GM12865 (cell line): Measurements from ENCODE around the gene KRT36.

Source experiments
- DNase-seq: peaks from one replicate; pipeline ENCODE4 v3.0.0; 2010; ENCODE audit warnings: low read depth
- H3K4me3 ChIP-seq: 2 replicates; pipeline ENCODE4 v1.5.1; 2011; ENCODE audit warnings: mild to moderate bottlenecking, low read depth, low read length, control low read depth
- CTCF ChIP-seq: IDR thresholded peaks from 2 replicates; pipeline ENCODE4 v1.5.1; 2011; ENCODE audit warnings: low read length, control low read depth, low read depth, inconsistent platforms; ENCODE audit not compliant: insufficient read depth; ENCODE audit errors: missing control alignments

Gene KRT36

GRCh38 chr17:41444186-41444585 lies 45.5 kb downstream of the KRT36 start:
- no peak for TF ChIP-seq CTCF
- no peak overlapping the region for H3K4me3 ChIP-seq
- DNase-seq: no peak

GRCh38 chr17:41442739-41443138 lies 47.0 kb downstream of the KRT36 start:
- TF ChIP-seq CTCF: no peak
- H3K4me3 ChIP-seq: no peak overlapping the region
- DNase-seq: no peak

- DNase-seq: no peak
- no peak for TF ChIP-seq CTCF
- H3K4me3 ChIP-seq: no peak within 1 kb of the TSS
These were observed 49.1 kb downstream of the KRT36 start, which contains the start of gene KRT38 for GRCh38 chr17:41440531-41441033. Gene KRT38 (minus strand): TSS chr17:41440983. CDS start chr17:41440921, 62 bp downstream.

- TF ChIP-seq CTCF: no peak
- DNase-seq: no peak
- no peak overlapping the region for H3K4me3 ChIP-seq
These were observed 50.3 kb downstream of the KRT36 start for GRCh38 chr17:41439375-41439774.

GRCh38 chr17:41437769-41438168 lies 51.9 kb downstream of the KRT36 start:
- DNase-seq: no peak
- no peak overlapping the region for H3K4me3 ChIP-seq
- no peak for TF ChIP-seq CTCF

GRCh38 chr17:41437254-41437653 lies 52.5 kb downstream of the KRT36 start:
- H3K4me3 ChIP-seq: no peak overlapping the region
- no peak for DNase-seq
- no peak for TF ChIP-seq CTCF
